Glutamatergic neuron (in vitro differentiated cells): Measurements from ENCODE around the gene PLEKHA7. TPM values are rescaled to one million over a fixed set of nuclear protein-coding genes. Genes with fewer than 3 reads are reported as not detected.

Experiments
- DNase-seq: peaks from one replicate; pipeline ENCODE4 v3.0.0; 2022
- H3K27ac Mint-ChIP-seq: one replicate; pipeline ENCODE4 v1.8.0; 2020; ENCODE audit warnings: mild to moderate bottlenecking, mixed read lengths, inconsistent platforms; ENCODE audit not compliant: unreplicated experiment
- H3K27me3 Mint-ChIP-seq: one replicate; pipeline ENCODE4 v1.8.0; 2020; ENCODE audit warnings: mild to moderate bottlenecking, moderate library complexity, mixed read lengths, inconsistent platforms; ENCODE audit not compliant: unreplicated experiment
- H3K36me3 Mint-ChIP-seq: one replicate; pipeline ENCODE4 v1.8.0; 2020; ENCODE audit warnings: mild to moderate bottlenecking, mixed read lengths, inconsistent platforms; ENCODE audit not compliant: unreplicated experiment
- H3K4me1 Mint-ChIP-seq: one replicate; pipeline ENCODE4 v1.8.0; 2020; ENCODE audit warnings: mild to moderate bottlenecking, low read depth, mixed read lengths, inconsistent platforms; ENCODE audit not compliant: unreplicated experiment
- H3K4me3 Mint-ChIP-seq: one replicate; pipeline ENCODE4 v1.8.0; 2020; ENCODE audit warnings: mild to moderate bottlenecking, mixed read lengths, inconsistent platforms; ENCODE audit not compliant: unreplicated experiment
- H3K9me3 Mint-ChIP-seq: one replicate; pipeline ENCODE4 v1.8.0; 2020; ENCODE audit warnings: mild to moderate bottlenecking, moderate library complexity, mixed read lengths, inconsistent platforms; ENCODE audit not compliant: unreplicated experiment
- total RNA-seq: library from RNA; stranded (reverse); fragmentation: NEBNext Ultra II Directional; extraction: Animal tissue kit (Norgen Biotek cat#: 25700); gene quantifications from one replicate; pipeline ENCODE4 v1.2.1, GENCODE V29; 2021; ENCODE audit not compliant: unreplicated experiment
- TF ChIP-seq, protein P1 (sequence below): fragments of 200-600 bp; sonication (generic); IDR thresholded peaks from one replicate; pipeline ENCODE4 v1.5.0; 2021; ENCODE audit not compliant: partially characterized antibody, unreplicated experiment

The PLEKHA7 gene
- total RNA-seq, 1 donor from 2014 or later: 5.7 TPM

DNA sequence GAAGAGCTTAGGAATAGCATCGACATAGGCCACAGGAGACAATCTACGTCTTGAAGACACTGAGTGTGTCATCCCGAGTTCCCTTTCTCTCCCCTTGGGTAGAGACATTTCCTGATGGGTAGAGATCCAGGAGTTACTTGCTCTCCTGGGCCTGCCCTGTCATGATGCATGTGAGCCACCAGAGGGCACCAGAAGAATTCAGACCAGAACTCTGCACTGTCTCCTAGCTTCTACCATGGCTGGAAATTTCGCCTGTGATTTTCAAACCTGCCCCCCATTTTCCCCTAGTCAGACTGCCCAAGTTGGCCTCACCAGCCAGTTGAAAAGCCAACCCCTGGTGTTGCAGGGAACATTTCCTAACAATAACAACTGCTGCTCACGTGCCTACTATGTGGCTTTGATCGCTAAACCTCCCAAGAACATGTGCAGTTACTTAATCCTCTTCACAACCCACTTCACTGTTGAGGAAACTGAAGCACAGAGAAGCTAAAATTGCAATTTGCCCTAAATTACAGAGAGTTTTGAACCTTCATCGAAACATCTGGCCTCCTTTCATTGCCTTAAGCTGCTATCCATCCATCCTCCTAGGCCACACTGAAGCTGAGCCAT is 228.6 kb downstream of the PLEKHA7 start:
- H3K9me3 Mint-ChIP-seq: no peaks in the 10 kb centered on the region
- TF ChIP-seq, protein P1, sequence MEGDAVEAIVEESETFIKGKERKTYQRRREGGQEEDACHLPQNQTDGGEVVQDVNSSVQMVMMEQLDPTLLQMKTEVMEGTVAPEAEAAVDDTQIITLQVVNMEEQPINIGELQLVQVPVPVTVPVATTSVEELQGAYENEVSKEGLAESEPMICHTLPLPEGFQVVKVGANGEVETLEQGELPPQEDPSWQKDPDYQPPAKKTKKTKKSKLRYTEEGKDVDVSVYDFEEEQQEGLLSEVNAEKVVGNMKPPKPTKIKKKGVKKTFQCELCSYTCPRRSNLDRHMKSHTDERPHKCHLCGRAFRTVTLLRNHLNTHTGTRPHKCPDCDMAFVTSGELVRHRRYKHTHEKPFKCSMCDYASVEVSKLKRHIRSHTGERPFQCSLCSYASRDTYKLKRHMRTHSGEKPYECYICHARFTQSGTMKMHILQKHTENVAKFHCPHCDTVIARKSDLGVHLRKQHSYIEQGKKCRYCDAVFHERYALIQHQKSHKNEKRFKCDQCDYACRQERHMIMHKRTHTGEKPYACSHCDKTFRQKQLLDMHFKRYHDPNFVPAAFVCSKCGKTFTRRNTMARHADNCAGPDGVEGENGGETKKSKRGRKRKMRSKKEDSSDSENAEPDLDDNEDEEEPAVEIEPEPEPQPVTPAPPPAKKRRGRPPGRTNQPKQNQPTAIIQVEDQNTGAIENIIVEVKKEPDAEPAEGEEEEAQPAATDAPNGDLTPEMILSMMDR: peak; percentile 88
- no peak overlapping the region for H3K4me3 Mint-ChIP-seq
- H3K27me3 Mint-ChIP-seq: peaks cover 7% of the 10 kb centered on the region
- no peaks in the 10 kb centered on the region for H3K36me3 Mint-ChIP-seq
- peaks cover 1% of the 10 kb centered on the region for H3K4me1 Mint-ChIP-seq
- peak; percentile 78 for DNase-seq
- no peak overlapping the region for H3K27ac Mint-ChIP-seq

GRCh38 chr11:16784666-16785065 is 229.5 kb downstream of the PLEKHA7 start:
- H3K27me3 Mint-ChIP-seq: peaks cover 4% of the 10 kb centered on the region
- H3K4me3 Mint-ChIP-seq: no peak overlapping the region
- TF ChIP-seq, protein P1: no peak
- H3K27ac Mint-ChIP-seq: no peak overlapping the region
- no peaks in the 10 kb centered on the region for H3K36me3 Mint-ChIP-seq
- peaks cover 1% of the 10 kb centered on the region for H3K4me1 Mint-ChIP-seq
- H3K9me3 Mint-ChIP-seq: peaks cover 2% of the 10 kb centered on the region
- DNase-seq: no peak

GRCh38 chr11:16784097-16784496 is 230.1 kb downstream of the PLEKHA7 start:
- Mint-ChIP-seq H3K4me3 (no peak overlapping the region), H3K4me1 (peaks cover 1% of the 10 kb centered on the region), H3K9me3 (peaks cover 4% of the 10 kb centered on the region), H3K27me3 (peaks cover 3% of the 10 kb centered on the region), H3K36me3 (no peaks in the 10 kb centered on the region), H3K27ac (no peak overlapping the region)
- DNase-seq: no peak
- TF ChIP-seq, protein P1: no peak

GRCh38 chr11:16783321-16783801 is 230.9 kb downstream of the PLEKHA7 start:
- DNase-seq: no peak
- Mint-ChIP-seq H3K36me3 (no peaks in the 10 kb centered on the region), H3K27me3 (peaks cover 3% of the 10 kb centered on the region), H3K9me3 (peaks cover 6% of the 10 kb centered on the region), H3K27ac (no peak overlapping the region), H3K4me3 (no peak overlapping the region), H3K4me1 (peaks cover 3% of the 10 kb centered on the region)
- TF ChIP-seq, protein P1: no peak
